WERI-Rb-1 (cell line): ENCODE data around the gene SUGP1.

Experiments
- DNase-seq: peaks from one replicate; pipeline ENCODE4 v3.0.0-alpha.2; 2020
- H3K27ac ChIP-seq: fragments of 250-450 bp; sonication (Bioruptor Pico); 2 replicates; pipeline ENCODE4 v1.5.1; 2020; ENCODE audit warnings: mild to moderate bottlenecking, moderate library complexity
- H3K27me3 ChIP-seq: fragments of 250-450 bp; sonication (Bioruptor Pico); 2 replicates; pipeline ENCODE4 v1.5.1; 2021; ENCODE audit warnings: mild to moderate bottlenecking, low read depth, moderate library complexity; ENCODE audit not compliant: insufficient read depth, severe bottlenecking
- H3K36me3 ChIP-seq: fragments of 250-450 bp; sonication (Bioruptor Pico); 2 replicates; pipeline ENCODE4 v1.5.1; 2020; ENCODE audit warnings: mild to moderate bottlenecking, moderate library complexity
- H3K4me3 ChIP-seq: 2 replicates; pipeline ENCODE4 v1.5.1; 2011; ENCODE audit warnings: low read depth, mild to moderate bottlenecking, control low read depth, low read length
- H3K9me3 ChIP-seq: fragments of 250-450 bp; sonication (Bioruptor Pico); 2 replicates; pipeline ENCODE4 v1.5.1; 2021; ENCODE audit warnings: mild to moderate bottlenecking, moderate library complexity; ENCODE audit not compliant: severe bottlenecking
- CTCF ChIP-seq: IDR thresholded peaks from 2 replicates; pipeline ENCODE4 v1.5.1; 2011; ENCODE audit warnings: low read depth, mild to moderate bottlenecking, control low read depth, inconsistent platforms, low read length

The SUGP1 gene

GRCh38 chr19:19324059-19324770, 3.9 kb upstream of the SUGP1 start:
- H3K27ac ChIP-seq = no peak overlapping the region
- no peaks in the 10 kb centered on the region for H3K27me3 ChIP-seq
- no peak for TF ChIP-seq CTCF
- H3K36me3 ChIP-seq = peaks cover 57% of the 10 kb centered on the region
- DNase-seq = no peak
- no peak overlapping the region for H3K4me3 ChIP-seq
- H3K9me3 ChIP-seq = no peaks in the 10 kb centered on the region

- peak; percentile 33 for DNase-seq
Measured at GRCh38 chr19:19321141-19321577, 850 bp upstream of the SUGP1 start.

GRCh38 chr19:19319732-19320360, 463 bp downstream of the SUGP1 start:
- DNase-seq = no peak
- Histone ChIP-seq H3K9me3 (no peaks in the 10 kb centered on the region), H3K36me3 (peaks cover 53% of the 10 kb centered on the region), H3K4me3 (peak overlapping the region; percentile 98), H3K27ac (peak overlapping the region; percentile 95), H3K27me3 (no peaks in the 10 kb centered on the region)
- TF ChIP-seq CTCF = no peak

More at GRCh38 chr19:19321141-19321577, 850 bp upstream of the SUGP1 start:
- H3K27ac ChIP-seq = peak overlapping the region; percentile 95
- peak overlapping the region; percentile 98 for H3K4me3 ChIP-seq
- H3K27me3 ChIP-seq = no peaks in the 10 kb centered on the region
- peaks cover 53% of the 10 kb centered on the region for H3K36me3 ChIP-seq
- TF ChIP-seq CTCF = 0 out of 2 replicates have a peak, but pooled peaks have one; percentile 19
- H3K9me3 ChIP-seq = no peaks in the 10 kb centered on the region

GRCh38 chr19:19316082-19316481, 4.2 kb downstream of the SUGP1 start:
- no peak for TF ChIP-seq CTCF
- peaks cover 56% of the 10 kb centered on the region for H3K36me3 ChIP-seq
- no peak overlapping the region for H3K27ac ChIP-seq
- H3K9me3 ChIP-seq = no peaks in the 10 kb centered on the region
- H3K27me3 ChIP-seq = no peaks in the 10 kb centered on the region
- H3K4me3 ChIP-seq = no peak overlapping the region
- DNase-seq = no peak

- DNase-seq = peak; percentile 39
- H3K27me3 ChIP-seq = no peaks in the 10 kb centered on the region
- peak; percentile 53 for TF ChIP-seq CTCF
- H3K4me3 ChIP-seq = no peak overlapping the region
- H3K27ac ChIP-seq = no peak overlapping the region
- H3K36me3 ChIP-seq = peaks cover 56% of the 10 kb centered on the region
- no peaks in the 10 kb centered on the region for H3K9me3 ChIP-seq
Measured at GRCh38 chr19:19315444-19315843, 4.9 kb downstream of the SUGP1 start.
